Neural cell (in vitro differentiated cells): ENCODE measurements around the gene UBXN4.

Experiments used
- EP300 ChIP-seq: fragments of 450-650 bp; conservative IDR thresholded peaks from 2 replicates; pipeline ENCODE4 v1.6.1; 2014; ENCODE audit warnings: antibody characterized with exemption, mild to moderate bottlenecking, moderate library complexity; ENCODE audit not compliant: poor library complexity, severe bottlenecking
- EZH2 ChIP-seq: fragments of 200-600, 300-800 bp; shearing (Covaris generic), sonication (generic); IDR thresholded peaks from 2 replicates; pipeline ENCODE4 v1.6.1; 2014; ENCODE audit warnings: antibody characterized with exemption, low read length, borderline replicate concordance, mild to moderate bottlenecking; ENCODE audit not compliant: insufficient read depth, poor library complexity, severe bottlenecking
- MXI1 ChIP-seq: fragments of 450-650 bp; conservative IDR thresholded peaks from 2 replicates; pipeline ENCODE4 v1.6.1; 2014; ENCODE audit warnings: antibody characterized with exemption, mild to moderate bottlenecking; ENCODE audit not compliant: poor library complexity, severe bottlenecking
- POLR2AphosphoS5 ChIP-seq: IDR thresholded peaks from 2 replicates; pipeline ENCODE4 v1.6.1; 2012
- TAF1 ChIP-seq: IDR thresholded peaks from 2 replicates; pipeline ENCODE4 v1.6.1; 2012; ENCODE audit warnings: low read depth
- TF ChIP-seq, protein P1 (sequence below): fragments of 450-650 bp; IDR thresholded peaks from 2 replicates; pipeline ENCODE4 v1.5.1; 2014; ENCODE audit warnings: antibody characterized with exemption, mild to moderate bottlenecking, moderate library complexity; ENCODE audit not compliant: poor library complexity, severe bottlenecking
- TF ChIP-seq, protein P2 (sequence below): IDR thresholded peaks from 2 replicates; pipeline ENCODE4 v1.6.1; 2012; ENCODE audit warnings: borderline replicate concordance

DNA sequence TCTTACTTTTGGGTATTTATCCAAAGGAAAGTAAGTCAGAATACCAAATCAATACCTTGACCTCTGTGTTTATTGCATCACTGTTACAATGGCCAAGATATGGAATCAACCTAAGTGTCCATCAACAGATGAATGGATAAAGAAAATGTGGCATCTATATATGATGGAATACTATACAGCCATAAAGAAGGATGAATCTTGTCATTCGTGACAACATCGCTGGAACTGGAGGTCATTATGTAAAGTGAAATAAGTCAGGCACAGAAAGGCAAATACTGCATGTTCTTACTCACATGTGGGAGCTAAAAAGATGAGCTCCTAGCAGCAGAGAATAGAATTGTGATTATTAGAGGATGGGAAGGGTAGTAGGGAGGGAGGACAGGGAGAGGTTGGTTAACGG lies 60.7 kb downstream of the UBXN4 start:
- TF ChIP-seq, protein P1, sequence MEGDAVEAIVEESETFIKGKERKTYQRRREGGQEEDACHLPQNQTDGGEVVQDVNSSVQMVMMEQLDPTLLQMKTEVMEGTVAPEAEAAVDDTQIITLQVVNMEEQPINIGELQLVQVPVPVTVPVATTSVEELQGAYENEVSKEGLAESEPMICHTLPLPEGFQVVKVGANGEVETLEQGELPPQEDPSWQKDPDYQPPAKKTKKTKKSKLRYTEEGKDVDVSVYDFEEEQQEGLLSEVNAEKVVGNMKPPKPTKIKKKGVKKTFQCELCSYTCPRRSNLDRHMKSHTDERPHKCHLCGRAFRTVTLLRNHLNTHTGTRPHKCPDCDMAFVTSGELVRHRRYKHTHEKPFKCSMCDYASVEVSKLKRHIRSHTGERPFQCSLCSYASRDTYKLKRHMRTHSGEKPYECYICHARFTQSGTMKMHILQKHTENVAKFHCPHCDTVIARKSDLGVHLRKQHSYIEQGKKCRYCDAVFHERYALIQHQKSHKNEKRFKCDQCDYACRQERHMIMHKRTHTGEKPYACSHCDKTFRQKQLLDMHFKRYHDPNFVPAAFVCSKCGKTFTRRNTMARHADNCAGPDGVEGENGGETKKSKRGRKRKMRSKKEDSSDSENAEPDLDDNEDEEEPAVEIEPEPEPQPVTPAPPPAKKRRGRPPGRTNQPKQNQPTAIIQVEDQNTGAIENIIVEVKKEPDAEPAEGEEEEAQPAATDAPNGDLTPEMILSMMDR = no peak
- TF ChIP-seq MXI1 = no peak
- no peak for TF ChIP-seq EZH2
- TF ChIP-seq POLR2AphosphoS5 = no peak
- no peak for TF ChIP-seq TAF1
- TF ChIP-seq EP300 = no peak
- TF ChIP-seq, protein P2, sequence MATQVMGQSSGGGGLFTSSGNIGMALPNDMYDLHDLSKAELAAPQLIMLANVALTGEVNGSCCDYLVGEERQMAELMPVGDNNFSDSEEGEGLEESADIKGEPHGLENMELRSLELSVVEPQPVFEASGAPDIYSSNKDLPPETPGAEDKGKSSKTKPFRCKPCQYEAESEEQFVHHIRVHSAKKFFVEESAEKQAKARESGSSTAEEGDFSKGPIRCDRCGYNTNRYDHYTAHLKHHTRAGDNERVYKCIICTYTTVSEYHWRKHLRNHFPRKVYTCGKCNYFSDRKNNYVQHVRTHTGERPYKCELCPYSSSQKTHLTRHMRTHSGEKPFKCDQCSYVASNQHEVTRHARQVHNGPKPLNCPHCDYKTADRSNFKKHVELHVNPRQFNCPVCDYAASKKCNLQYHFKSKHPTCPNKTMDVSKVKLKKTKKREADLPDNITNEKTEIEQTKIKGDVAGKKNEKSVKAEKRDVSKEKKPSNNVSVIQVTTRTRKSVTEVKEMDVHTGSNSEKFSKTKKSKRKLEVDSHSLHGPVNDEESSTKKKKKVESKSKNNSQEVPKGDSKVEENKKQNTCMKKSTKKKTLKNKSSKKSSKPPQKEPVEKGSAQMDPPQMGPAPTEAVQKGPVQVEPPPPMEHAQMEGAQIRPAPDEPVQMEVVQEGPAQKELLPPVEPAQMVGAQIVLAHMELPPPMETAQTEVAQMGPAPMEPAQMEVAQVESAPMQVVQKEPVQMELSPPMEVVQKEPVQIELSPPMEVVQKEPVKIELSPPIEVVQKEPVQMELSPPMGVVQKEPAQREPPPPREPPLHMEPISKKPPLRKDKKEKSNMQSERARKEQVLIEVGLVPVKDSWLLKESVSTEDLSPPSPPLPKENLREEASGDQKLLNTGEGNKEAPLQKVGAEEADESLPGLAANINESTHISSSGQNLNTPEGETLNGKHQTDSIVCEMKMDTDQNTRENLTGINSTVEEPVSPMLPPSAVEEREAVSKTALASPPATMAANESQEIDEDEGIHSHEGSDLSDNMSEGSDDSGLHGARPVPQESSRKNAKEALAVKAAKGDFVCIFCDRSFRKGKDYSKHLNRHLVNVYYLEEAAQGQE = no peak
